Ascending aorta (tissue), 2 donors: ENCODE results near the gene FZD2. TPM values are rescaled to one million over a fixed set of nuclear protein-coding genes. Genes with fewer than 3 reads are reported as not detected.

ENCODE experiments used
- DNase-seq, 2 donors: peaks; one replicate each; pipeline ENCODE4 v3.0.0-alpha.2; 2019; ENCODE audit warnings: low spot score in 2 of 2
- H3K27ac ChIP-seq, 2 donors: fragments of 200-600 bp; sonication (generic); one replicate each; pipeline ENCODE4 v1.5.1; 2016 to 2017; ENCODE audit warnings: mild to moderate bottlenecking in 1 of 2
- H3K27me3 ChIP-seq: fragments of 200-600 bp; sonication (generic); one replicate; pipeline ENCODE4 v1.5.1; 2017
- H3K36me3 ChIP-seq, 2 donors: fragments of 200-600 bp; sonication (generic); one replicate each; pipeline ENCODE4 v1.5.1; 2016
- H3K4me1 ChIP-seq, 2 donors: fragments of 200-600 bp; sonication (generic); one replicate each; pipeline ENCODE4 v1.5.1; 2016 to 2017; ENCODE audit warnings: mild to moderate bottlenecking in 1 of 2
- H3K4me3 ChIP-seq, 2 donors: fragments of 200-600 bp; sonication (generic); one replicate each; pipeline ENCODE4 v1.5.1; 2016 to 2017; ENCODE audit warnings: mild to moderate bottlenecking in 1 of 2
- H3K9me3 ChIP-seq, 2 donors: fragments of 200-600 bp; sonication (generic); one replicate each; pipeline ENCODE4 v1.5.1; 2016
- CTCF ChIP-seq, 3 experiments: fragments of 200-600 bp in 2 of 3; fragments of 450-650 bp in 1 of 3; sonication (generic) in 2 of 3; IDR thresholded peaks; one replicate each; pipeline ENCODE4 v1.5.1; 2016 to 2019; ENCODE audit warnings: antibody characterized with exemption in 3 of 3, mild to moderate bottlenecking in 1 of 3, moderate library complexity in 1 of 3
- intact Hi-C: fragments of 100-400 bp; cut with DNase I; formaldehyde crosslinking; loops from one replicate; pipeline ENCODE4 v1.15.1; 2023
- total RNA-seq: library from RNA; depleted of rRNA; stranded (reverse); fragments of >200 nt; gene quantifications from one replicate; pipeline ENCODE4 v1.1.0, GENCODE V29; 2016

FZD2 gene
- total RNA-seq, 1 donor from 2014 or later, result 32.7 TPM

DNA sequence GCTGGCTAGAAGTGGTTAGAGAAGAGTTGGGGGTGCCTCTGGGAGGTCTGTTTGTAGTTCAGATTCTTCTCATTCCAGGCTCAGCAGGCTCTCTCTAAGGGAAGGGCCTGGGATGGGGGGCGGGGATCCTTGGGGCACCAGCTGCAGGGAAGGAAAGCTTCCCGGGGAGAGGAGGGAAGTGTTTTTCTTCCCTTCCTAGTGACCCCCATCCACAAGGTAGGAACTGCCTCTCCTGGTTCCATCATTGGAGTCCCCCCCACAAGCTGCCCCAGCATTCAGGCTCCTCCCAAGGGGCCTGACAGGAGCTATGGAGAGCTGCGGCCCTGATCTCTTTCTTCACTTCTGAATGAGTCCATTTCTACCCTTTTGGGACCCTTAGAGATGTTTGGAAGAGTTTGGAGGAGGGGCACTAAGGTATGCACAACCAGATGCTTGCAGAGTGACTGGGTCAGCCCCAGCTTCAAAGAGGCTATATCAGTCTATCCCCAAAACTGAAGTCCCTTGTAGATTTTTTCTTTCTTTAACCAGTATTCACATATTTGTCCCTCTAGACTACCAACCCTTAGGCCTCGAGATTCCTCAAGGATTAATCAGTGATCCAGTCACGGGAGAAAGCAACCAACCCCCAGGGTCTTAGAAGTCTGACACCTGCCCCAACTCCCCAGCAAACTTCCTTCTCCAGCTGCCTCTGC is 13.9 kb upstream of the FZD2 start:
- Histone ChIP-seq H3K4me3 (no peak overlapping the region), H3K27me3 (no peaks in the 10 kb centered on the region), H3K4me1 (peaks cover 0 to 4% of the 10 kb centered on the region in 2 donors), H3K9me3 (no peaks in the 10 kb centered on the region), H3K27ac (peak overlapping the region; percentile 22 to 53), H3K36me3 (no peaks in the 10 kb centered on the region)
- intact Hi-C loops, result no loop called here
- TF ChIP-seq CTCF (IDR thresholded peaks at IDR 0.05), result no peak
- no peak for DNase-seq

DNA sequence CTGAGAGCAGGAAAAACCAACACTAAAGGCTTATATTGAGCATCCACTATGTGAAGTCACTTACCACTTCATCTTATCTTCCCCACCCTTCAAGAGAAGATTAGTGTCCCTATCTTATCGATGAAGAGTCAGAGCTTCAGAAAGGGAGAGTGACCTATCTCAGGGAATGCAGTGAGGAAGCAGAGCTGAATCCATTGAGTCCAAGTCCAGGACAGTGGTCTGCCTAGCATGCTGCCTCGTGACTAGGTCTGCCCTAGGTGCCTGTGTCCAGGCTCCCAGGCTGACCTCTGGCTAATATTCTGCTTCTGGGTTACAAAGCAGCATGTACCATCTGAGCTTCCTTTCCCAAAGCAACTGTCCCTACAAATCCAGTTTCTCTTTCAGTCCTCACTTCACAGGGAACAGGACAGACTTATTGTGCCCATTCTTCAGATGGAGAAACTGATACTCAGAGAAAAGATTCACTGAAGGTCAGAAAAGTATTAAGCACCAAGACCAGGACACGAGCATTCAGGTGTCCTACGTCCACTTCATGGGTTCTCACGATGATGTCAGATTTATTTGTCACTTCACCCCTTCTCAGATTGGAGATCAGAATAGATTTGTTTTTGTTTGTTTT is 13.3 kb upstream of the FZD2 start:
- H3K4me3 ChIP-seq, result no peak overlapping the region
- peaks cover 0 to 4% of the 10 kb centered on the region in 2 donors for H3K4me1 ChIP-seq
- intact Hi-C loops, result no loop called here
- H3K9me3 ChIP-seq, result no peaks in the 10 kb centered on the region
- DNase-seq, result no peak
- no peak for TF ChIP-seq CTCF (IDR thresholded peaks at IDR 0.05)
- H3K27ac ChIP-seq, result no peak overlapping the region
- no peaks in the 10 kb centered on the region for H3K36me3 ChIP-seq
- no peaks in the 10 kb centered on the region for H3K27me3 ChIP-seq

DNA sequence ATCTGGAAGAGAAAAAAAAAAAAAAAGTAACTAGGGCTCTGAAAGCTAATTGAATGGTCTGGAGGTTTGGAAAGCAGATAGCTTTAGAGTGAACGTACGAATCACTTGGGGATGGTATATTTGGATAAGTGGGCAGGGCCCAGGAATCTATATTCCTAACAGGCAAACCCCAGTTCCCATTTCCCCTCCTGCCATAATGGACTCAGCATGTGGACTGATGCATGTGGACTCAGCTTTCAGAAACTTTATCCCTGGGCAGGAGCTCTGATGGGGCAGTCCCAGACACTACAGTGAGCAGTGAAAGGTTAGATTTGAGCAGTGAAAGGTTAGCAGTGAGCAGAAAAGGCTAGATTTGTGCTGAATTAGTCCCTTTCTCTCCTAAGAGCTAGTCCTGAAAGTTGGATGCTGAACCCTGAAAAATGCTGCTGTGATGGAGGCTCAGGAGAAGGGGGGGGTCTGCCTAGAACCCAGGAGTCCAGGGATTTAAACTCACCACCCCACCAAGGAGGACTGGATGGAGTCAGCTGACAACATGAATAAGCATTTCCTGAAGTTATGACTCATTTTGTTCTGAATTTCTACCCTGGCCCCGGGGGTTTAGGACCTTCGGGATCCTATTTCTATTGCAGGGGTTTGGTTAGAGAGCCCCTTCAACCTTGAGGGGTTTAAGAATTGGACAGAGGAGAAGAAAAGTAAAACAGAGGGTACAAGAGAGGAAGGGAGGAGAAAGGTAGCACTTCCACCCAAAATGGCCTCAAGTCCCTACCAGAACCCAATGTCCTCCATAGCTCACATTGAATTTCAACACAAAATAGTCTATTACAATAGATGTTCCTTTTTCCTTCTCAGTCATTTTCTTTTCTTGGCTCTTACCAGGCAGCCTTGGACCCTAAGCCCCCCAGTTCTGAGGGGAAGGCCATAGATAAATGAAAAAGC is 10.3 kb upstream of the FZD2 start:
- intact Hi-C loops, result no loop called here

GRCh38 chr17:44547625-44548267 is 9.5 kb upstream of the FZD2 start:
- Histone ChIP-seq H3K9me3 (no peaks in the 10 kb centered on the region), H3K27ac (no peak overlapping the region), H3K36me3 (no peaks in the 10 kb centered on the region), H3K4me3 (no peak overlapping the region), H3K27me3 (no peaks in the 10 kb centered on the region), H3K4me1 (peaks cover 0 to 3% of the 10 kb centered on the region in 2 donors)
- intact Hi-C loops, result no loop called here
- DNase-seq, result no peak
- TF ChIP-seq CTCF (IDR thresholded peaks at IDR 0.05), result no peak

More for the DNA sequence above, 10.3 kb upstream of the FZD2 start:
- no peaks in the 10 kb centered on the region for H3K36me3 ChIP-seq
- no peaks in the 10 kb centered on the region for H3K27me3 ChIP-seq
- TF ChIP-seq CTCF (IDR thresholded peaks at IDR 0.05), result no peak
- H3K4me3 ChIP-seq, result no peak overlapping the region
- H3K27ac ChIP-seq, result no peak overlapping the region
- peaks cover 0 to 4% of the 10 kb centered on the region in 2 donors for H3K4me1 ChIP-seq
- no peak for DNase-seq
- H3K9me3 ChIP-seq, result no peaks in the 10 kb centered on the region
